ENCODE data around the gene CYP1B1. TPM values are rescaled to one million over a fixed set of nuclear protein-coding genes. Genes with fewer than 3 reads are reported as not detected.

CYP1B1 gene
- total RNA-seq, 1 experiment from 2014 or later: 4.2 TPM

Other genes with a start within 250 kb of the CYP1B1 start
- 3.0 to 4.3 TPM (median 3.5 TPM) in 3 replicates for gene RMDN2, start 150.9 kb downstream of the CYP1B1 start, total RNA-seq (2021)

Measured in WTC11 (cell line).